CD14-positive monocyte (primary cell): ENCODE data around the gene CNP. TPM values are rescaled to one million over a fixed set of nuclear protein-coding genes. Genes with fewer than 3 reads are reported as not detected.
A peak's percentile ranks its signal among the peaks of the same experiment; 100 is the strongest.

Experiments
- DNase-seq, 3 donors: peaks; one replicate each; pipeline ENCODE4 v3.0.0-alpha.2; 2011 to 2022
- H2AFZ ChIP-seq: 2 replicates; pipeline ENCODE4 v1.6.0; 2012; ENCODE audit warnings: mild to moderate bottlenecking, low read depth, low read length, inconsistent platforms; ENCODE audit not compliant: insufficient read depth, poor library complexity, severe bottlenecking
- H3K27ac ChIP-seq, 2 donors: 1 replicate in 1 of 2; 2 replicates in 1 of 2; pipeline ENCODE4 v1.5.1; 2012 to 2013; ENCODE audit warnings: low read length in 2 of 2, control low read depth in 1 of 2, inconsistent platforms in 1 of 2, low read depth in 1 of 2, mild to moderate bottlenecking in 1 of 2
- H3K27me3 ChIP-seq, 2 donors: one replicate each; pipeline versions ENCODE4 v1.6.0 to v1.6.1; 2011 to 2013; ENCODE audit warnings: low read length in 2 of 2; ENCODE audit not compliant: control insufficient read depth in 2 of 2, insufficient read depth in 2 of 2
- H3K36me3 ChIP-seq, 2 donors: replicated peaks in 1 of 2; 1 replicate in 1 of 2; 2 replicates in 1 of 2; pipeline versions ENCODE4 v1.5.1 to v1.6.1; 2012 to 2013; ENCODE audit warnings: low read length in 2 of 2, control low read depth in 1 of 2, inconsistent platforms in 1 of 2, mild to moderate bottlenecking in 1 of 2; ENCODE audit not compliant: insufficient read depth in 2 of 2, control insufficient read depth in 1 of 2
- H3K4me1 ChIP-seq, 2 donors: 1 replicate in 1 of 2; 2 replicates in 1 of 2; pipeline versions ENCODE4 v1.5.1 to v1.6.1; 2012 to 2013; ENCODE audit warnings: low read length in 2 of 2, control low read depth in 1 of 2, inconsistent platforms in 1 of 2, mild to moderate bottlenecking in 1 of 2, moderate library complexity in 1 of 2; ENCODE audit not compliant: insufficient read depth in 2 of 2, control insufficient read depth in 1 of 2
- H3K4me2 ChIP-seq: replicated peaks from 2 replicates; pipeline ENCODE3; 2012; ENCODE audit warnings: low read length, moderate library complexity, mild to moderate bottlenecking; ENCODE audit not compliant: poor library complexity, severe bottlenecking; ENCODE audit errors: extremely low read depth
- H3K4me3 ChIP-seq, 3 experiments: fragments of 200-600 bp in 1 of 3; sonication (generic) in 1 of 3; replicated peaks in 1 of 3; 1 replicate in 2 of 3; 2 replicates in 1 of 3; pipeline ENCODE4 v1.5.1; 2011 to 2013; ENCODE audit warnings: low read length in 3 of 3, mild to moderate bottlenecking in 3 of 3, control low read depth in 2 of 3, low read depth in 2 of 3, inconsistent platforms in 1 of 3, moderate library complexity in 1 of 3
- H3K79me2 ChIP-seq: 2 replicates; pipeline ENCODE4 v1.6.0; 2012; ENCODE audit warnings: mild to moderate bottlenecking, control low read depth, inconsistent platforms, low read length, moderate library complexity; ENCODE audit not compliant: insufficient read depth
- H3K9ac ChIP-seq: 2 replicates; pipeline ENCODE4 v1.6.0; 2017; ENCODE audit warnings: low read length, mild to moderate bottlenecking; ENCODE audit not compliant: insufficient read depth, poor library complexity, severe bottlenecking
- H3K9me3 ChIP-seq, 2 donors: replicated peaks in 1 of 2; 1 replicate in 1 of 2; 2 replicates in 1 of 2; pipeline versions ENCODE4 v1.5.1 to v1.6.1; 2012 to 2013; ENCODE audit warnings: low read length in 2 of 2, control low read depth in 1 of 2; ENCODE audit not compliant: control insufficient read depth in 1 of 2, insufficient read depth in 1 of 2
- H4K20me1 ChIP-seq: 2 replicates; pipeline ENCODE4 v1.6.0; 2012; ENCODE audit warnings: mild to moderate bottlenecking, low read length, control low read depth, moderate library complexity; ENCODE audit not compliant: insufficient read depth
- H3K27ac Mint-ChIP-seq, 7 donors: one replicate each; pipeline ENCODE4 v1.8.0; 2020; ENCODE audit warnings: mild to moderate bottlenecking in 7 of 7, mixed read lengths in 7 of 7, moderate library complexity in 6 of 7, inconsistent platforms in 2 of 7
- H3K27me3 Mint-ChIP-seq, 3 donors: one replicate each; pipeline ENCODE4 v1.8.0; 2021 to 2022; ENCODE audit warnings: low read depth in 3 of 3, mild to moderate bottlenecking in 3 of 3, mixed read lengths in 3 of 3, moderate library complexity in 3 of 3, inconsistent platforms in 1 of 3
- H3K36me3 Mint-ChIP-seq, 2 donors: one replicate each; pipeline ENCODE4 v1.8.0; 2020; ENCODE audit warnings: mixed read lengths in 2 of 2, inconsistent platforms in 1 of 2, mild to moderate bottlenecking in 1 of 2
- H3K4me1 Mint-ChIP-seq: one replicate; pipeline ENCODE4 v1.8.0; 2020; ENCODE audit warnings: mild to moderate bottlenecking, mixed read lengths
- H3K4me3 Mint-ChIP-seq, 2 donors: one replicate each; pipeline ENCODE4 v1.8.0; 2020; ENCODE audit warnings: mild to moderate bottlenecking in 2 of 2, mixed read lengths in 2 of 2, moderate library complexity in 1 of 2
- H3K9me3 Mint-ChIP-seq, 7 donors: one replicate each; pipeline ENCODE4 v1.8.0; 2020 to 2022; ENCODE audit warnings: mixed read lengths in 7 of 7, mild to moderate bottlenecking in 6 of 7, moderate library complexity in 6 of 7, inconsistent platforms in 2 of 7
- WGBS: methylation state at CpG from one replicate; pipeline ENCODE4 v1.1.5; 2013; ENCODE audit warnings: missing lambda C conversion rate; ENCODE audit not compliant: insufficient coverage; 5-methylcytosine and 5-hydroxymethylcytosine counted together
- intact Hi-C, 2 donors: fragments of 100-400 bp; cut with micrococcal nuclease; formaldehyde crosslinking; loops; one replicate each; pipeline versions ENCODE4 v1.15.0 to v1.15.1; 2023
- polyA plus RNA-seq, 3 donors: library from polyadenylated mRNA; depleted of rRNA in 1 of 3; unstranded in 2 of 3; stranded (reverse) in 1 of 3; fragments of 300-500 nt in 2 of 3; fragments of >200 nt in 1 of 3; fragmentation: Illumina TruSeq in 2 of 3; gene quantifications; 1 replicate in 2 of 3; 2 replicates in 1 of 3; pipeline ENCODE4 v1.2.3, GENCODE V29; 2012 to 2021
- TF ChIP-seq, protein P1 (sequence below): fragments of 200-600 bp; IDR thresholded peaks from one replicate; pipeline ENCODE4 v1.8.0; 2022; ENCODE audit warnings: antibody characterized with exemption, mild to moderate bottlenecking

Gene CNP
- polyA plus RNA-seq, 3 donors, result 19.0 to 50.2 (median 47.0) TPM

DNA sequence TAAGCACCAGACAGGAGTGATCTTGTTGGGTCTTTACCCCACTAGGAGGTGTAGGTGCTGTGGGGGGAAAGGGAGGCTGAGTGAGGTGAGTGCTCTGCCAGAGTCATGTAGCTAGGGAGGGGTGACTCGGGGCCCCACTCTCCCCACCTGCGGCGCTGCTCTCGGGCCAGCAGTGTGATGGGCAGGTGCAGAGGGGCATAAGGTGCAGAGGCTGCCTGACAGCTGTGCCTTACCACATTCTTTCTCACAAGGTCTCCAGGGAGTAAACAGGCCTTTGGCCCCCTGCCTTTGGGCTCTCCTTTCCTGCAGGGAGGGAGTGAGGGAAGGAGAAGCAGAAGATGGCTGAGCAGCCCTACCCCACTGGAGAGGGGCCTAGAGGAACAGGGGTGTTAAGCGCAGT lies 4.5 kb upstream of the CNP start:
- Histone ChIP-seq H3K79me2 (peaks cover 2% of the 10 kb centered on the region), H3K27me3 (no peaks in the 10 kb centered on the region), H3K4me3 (no peak overlapping the region), H3K36me3 (no peaks in the 10 kb centered on the region), H3K27ac (no peak overlapping the region), H4K20me1 (peaks cover 2% of the 10 kb centered on the region), H3K4me2 (no peak overlapping the region), H3K4me1 (peaks cover 10 to 22% of the 10 kb centered on the region in 2 donors), H3K9ac (no peak overlapping the region), H2AFZ (no peak overlapping the region), H3K9me3 (no peaks in the 10 kb centered on the region)
- intact Hi-C loops, result loop anchor here in 1 of 2 donors (2.0 kb wide), 1 partner anchor 155 kb away; no protein-coding TSS in a partner anchor
- TF ChIP-seq, protein P1, sequence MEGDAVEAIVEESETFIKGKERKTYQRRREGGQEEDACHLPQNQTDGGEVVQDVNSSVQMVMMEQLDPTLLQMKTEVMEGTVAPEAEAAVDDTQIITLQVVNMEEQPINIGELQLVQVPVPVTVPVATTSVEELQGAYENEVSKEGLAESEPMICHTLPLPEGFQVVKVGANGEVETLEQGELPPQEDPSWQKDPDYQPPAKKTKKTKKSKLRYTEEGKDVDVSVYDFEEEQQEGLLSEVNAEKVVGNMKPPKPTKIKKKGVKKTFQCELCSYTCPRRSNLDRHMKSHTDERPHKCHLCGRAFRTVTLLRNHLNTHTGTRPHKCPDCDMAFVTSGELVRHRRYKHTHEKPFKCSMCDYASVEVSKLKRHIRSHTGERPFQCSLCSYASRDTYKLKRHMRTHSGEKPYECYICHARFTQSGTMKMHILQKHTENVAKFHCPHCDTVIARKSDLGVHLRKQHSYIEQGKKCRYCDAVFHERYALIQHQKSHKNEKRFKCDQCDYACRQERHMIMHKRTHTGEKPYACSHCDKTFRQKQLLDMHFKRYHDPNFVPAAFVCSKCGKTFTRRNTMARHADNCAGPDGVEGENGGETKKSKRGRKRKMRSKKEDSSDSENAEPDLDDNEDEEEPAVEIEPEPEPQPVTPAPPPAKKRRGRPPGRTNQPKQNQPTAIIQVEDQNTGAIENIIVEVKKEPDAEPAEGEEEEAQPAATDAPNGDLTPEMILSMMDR, result no peak
- 100% methylated on average over 1 of the region's 5 CpGs for WGBS
- Mint-ChIP-seq H3K4me3 (no peak overlapping the region), H3K36me3 (no peaks in the 10 kb centered on the region), H3K4me1 (peaks cover 31% of the 10 kb centered on the region), H3K27me3 (peaks cover 0 to 2% (median 0%) of the 10 kb centered on the region in 3 donors), H3K9me3 (no peaks in the 10 kb centered on the region), H3K27ac (no peak overlapping the region)
- DNase-seq, result no peak

DNA sequence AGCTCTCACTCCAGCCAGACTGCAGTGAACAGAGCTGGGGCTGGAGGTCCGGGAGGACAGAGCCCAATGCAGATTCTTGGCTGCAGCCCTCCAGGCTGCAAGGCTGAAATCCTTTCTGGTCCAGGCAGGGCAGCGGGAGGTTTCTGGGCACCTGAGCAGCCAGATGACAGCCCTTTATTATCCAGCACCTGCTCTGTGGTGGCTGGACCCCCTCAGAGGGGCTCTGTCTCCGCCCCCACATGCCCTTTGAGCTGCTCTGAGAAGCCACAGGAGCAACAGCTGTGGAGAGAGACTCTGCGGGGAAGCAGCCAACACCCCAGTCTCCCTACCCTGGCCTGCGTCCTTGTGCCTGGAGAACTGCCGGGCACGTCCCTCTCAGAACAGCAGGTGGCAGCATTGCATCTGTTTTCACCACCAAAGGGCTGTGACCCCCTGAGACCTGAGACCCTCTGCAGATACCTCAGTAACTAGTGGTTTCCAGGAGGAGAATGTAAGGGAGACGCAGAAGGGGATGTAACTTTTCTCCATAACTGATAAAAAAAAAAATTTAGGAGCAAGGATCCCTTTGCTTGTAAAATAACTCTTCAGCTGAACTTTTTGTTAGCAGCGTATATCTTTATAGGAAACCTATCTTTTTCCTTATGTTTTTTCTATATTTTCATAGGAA lies 3.7 kb upstream of the CNP start:
- 21% methylated on average over 4 of the region's 9 CpGs for WGBS
- peak overlapping the region; percentile 56 for H2AFZ ChIP-seq
- peaks cover 18 to 23% of the 10 kb centered on the region in 2 donors for H3K4me1 ChIP-seq
- H3K9me3 ChIP-seq, result no peaks in the 10 kb centered on the region
- Mint-ChIP-seq H3K36me3 (peaks cover 1% of the 10 kb centered on the region in 2 donors), H3K27me3 (peaks cover 0 to 2% (median 0%) of the 10 kb centered on the region in 3 donors), H3K9me3 (no peaks in the 10 kb centered on the region), H3K27ac (no peak overlapping the region), H3K4me3 (no peak overlapping the region), H3K4me1 (peaks cover 32% of the 10 kb centered on the region)
- DNase-seq, result peak; percentile 46 to 64 (median 61)
- no peak overlapping the region for H3K27ac ChIP-seq
- H3K4me2 ChIP-seq, result no peak overlapping the region
- H3K4me3 ChIP-seq, result no peak overlapping the region
- peaks cover 10% of the 10 kb centered on the region for H4K20me1 ChIP-seq
- H3K9ac ChIP-seq, result no peak overlapping the region
- H3K36me3 ChIP-seq, result peaks cover 0 to under 1% of the 10 kb centered on the region in 2 donors
- H3K79me2 ChIP-seq, result peaks cover 10% of the 10 kb centered on the region
- H3K27me3 ChIP-seq, result no peaks in the 10 kb centered on the region
- intact Hi-C loops, result loop anchor here (1.0 to 2.0 kb wide), 2 partner anchors 153 to 154 kb away; no protein-coding TSS in a partner anchor
- TF ChIP-seq, protein P1, result peak; percentile 92
